AG09309 (cell line): ENCODE data around the gene SYPL1.
A peak's percentile ranks its signal among the peaks of the same experiment; 100 is the strongest.

Source experiments
- DNase-seq: peaks from one replicate; pipeline ENCODE4 v3.0.0-alpha.2; 2010; ENCODE audit warnings: low read depth
- H3K4me3 ChIP-seq: 2 replicates; pipeline ENCODE4 v1.5.1; 2011; ENCODE audit warnings: mild to moderate bottlenecking, low read depth, low read length, moderate library complexity; ENCODE audit not compliant: control insufficient read depth
- CTCF ChIP-seq: IDR thresholded peaks from 2 replicates; pipeline ENCODE4 v1.5.1; 2011; ENCODE audit warnings: mild to moderate bottlenecking, low read depth, low read length, inconsistent platforms; ENCODE audit not compliant: insufficient read depth, control insufficient read depth; ENCODE audit errors: missing control alignments

SYPL1 gene

GRCh38 chr7:106068986-106069385, 43.1 kb downstream of the SYPL1 start:
- no peak overlapping the region for H3K4me3 ChIP-seq
- no peak for TF ChIP-seq CTCF

GRCh38 chr7:106068538-106068961, 43.6 kb downstream of the SYPL1 start:
- TF ChIP-seq CTCF = no peak
- no peak overlapping the region for H3K4me3 ChIP-seq
- DNase-seq = no peak

More at GRCh38 chr7:106068986-106069385, 43.1 kb downstream of the SYPL1 start:
- no peak for DNase-seq

- H3K4me3 ChIP-seq = no peak overlapping the region
- no peak for TF ChIP-seq CTCF
Measured at GRCh38 chr7:106067678-106068077, 44.4 kb downstream of the SYPL1 start.

GRCh38 chr7:106065575-106066500, 46.3 kb downstream of the SYPL1 start:
- no peak for DNase-seq
- peak overlapping the region; percentile 33 for H3K4me3 ChIP-seq

More at GRCh38 chr7:106067678-106068077, 44.4 kb downstream of the SYPL1 start:
- DNase-seq = no peak

GRCh38 chr7:106064771-106065574, 47.1 kb downstream of the SYPL1 start:
- TF ChIP-seq CTCF = peak; percentile 7
- DNase-seq = peak; percentile 90
- peak overlapping the region; percentile 33 for H3K4me3 ChIP-seq

More at GRCh38 chr7:106065575-106066500, 46.3 kb downstream of the SYPL1 start:
- no peak for TF ChIP-seq CTCF

GRCh38 chr7:106064316-106064715, 47.8 kb downstream of the SYPL1 start:
- no peak for DNase-seq
- H3K4me3 ChIP-seq = no peak overlapping the region
- TF ChIP-seq CTCF = no peak
